NCI-H2107 (cell line): Measurements from ENCODE around the gene TP53BP1.
"Not testable (repeated sequence)": the region's sequence is repeated elsewhere in the genome, so short reads cannot be mapped to it uniquely, and the experiment has no call there.

ENCODE experiments used
- DNase-seq: peaks from one replicate; lab custom pipeline; 2025; lab: John Stamatoyannopoulos, UW

The TP53BP1 gene

GRCh38 chr15:43492673-43493601 lies at the start of gene TP53BP1:
TSS of gene TP53BP1 (minus strand) at chr15:43493156. CDS start at chr15:43493043, 113 bp downstream.
- DNase-seq, result peak; percentile 81

- no peak for DNase-seq
Observed at GRCh38 chr15:43541785-43542184, 48.8 kb upstream of the TP53BP1 start.

GRCh38 chr15:43538091-43538490 lies 45.1 kb upstream of the TP53BP1 start:
- no peak for DNase-seq

- DNase-seq, result no peak
Observed at GRCh38 chr15:43534897-43535296, 41.9 kb upstream of the TP53BP1 start.

GRCh38 chr15:43532826-43533225 lies 39.9 kb upstream of the TP53BP1 start:
- DNase-seq, result not testable (repeated sequence)

GRCh38 chr15:43531018-43531670 lies 38.2 kb upstream of the TP53BP1 start:
- DNase-seq, result no peak

GRCh38 chr15:43529587-43530345 lies 36.8 kb upstream of the TP53BP1 start:
- DNase-seq, result no peak

GRCh38 chr15:43529141-43529540 lies 36.2 kb upstream of the TP53BP1 start:
- DNase-seq, result no peak

GRCh38 chr15:43528542-43529007 lies 35.6 kb upstream of the TP53BP1 start:
- no peak for DNase-seq

GRCh38 chr15:43527802-43528541 lies 35.0 kb upstream of the TP53BP1 start:
- no peak for DNase-seq

- no peak for DNase-seq
Observed at GRCh38 chr15:43527016-43527801, 34.3 kb upstream of the TP53BP1 start.

GRCh38 chr15:43526261-43526930 lies 33.4 kb upstream of the TP53BP1 start:
- DNase-seq, result no peak

GRCh38 chr15:43525131-43525530 lies 32.2 kb upstream of the TP53BP1 start:
- DNase-seq, result no peak

- DNase-seq, result no peak
Observed at GRCh38 chr15:43524254-43524845, 31.4 kb upstream of the TP53BP1 start.

GRCh38 chr15:43523646-43524045 lies 30.7 kb upstream of the TP53BP1 start:
- DNase-seq, result no peak

- DNase-seq, result no peak
Observed at GRCh38 chr15:43522247-43522646, 29.3 kb upstream of the TP53BP1 start.

- no peak for DNase-seq
Observed at GRCh38 chr15:43521419-43521818, 28.5 kb upstream of the TP53BP1 start.

- no peak for DNase-seq
Observed at GRCh38 chr15:43520138-43520537, 27.2 kb upstream of the TP53BP1 start.

- DNase-seq, result no peak
Observed at GRCh38 chr15:43519196-43519595, 26.2 kb upstream of the TP53BP1 start.
